Naive B cell (primary cell): ENCODE measurements around the gene PLPPR1. TPM values are rescaled to one million over a fixed set of nuclear protein-coding genes. Genes with fewer than 3 reads are reported as not detected.

Experiments used
- ATAC-seq, 2 donors: fragments of 150-1000 bp; cut with Tn5 transposase; 2 replicates each; pipeline ENCODE4 v1.10.0; 2021; ENCODE audit warnings: low read depth in 2 of 2, mild to moderate bottlenecking in 2 of 2, moderate library complexity in 2 of 2
- DNase-seq: peaks from one replicate; pipeline ENCODE4 v3.0.0; 2022
- H3K27ac Mint-ChIP-seq, 6 donors: one replicate each; pipeline ENCODE4 v1.8.0; 2020 to 2022; ENCODE audit warnings: mild to moderate bottlenecking in 6 of 6, mixed read lengths in 6 of 6, moderate library complexity in 5 of 6, inconsistent platforms in 2 of 6
- H3K27me3 Mint-ChIP-seq, 3 donors: one replicate each; pipeline ENCODE4 v1.8.0; 2021 to 2022; ENCODE audit warnings: mixed read lengths in 3 of 3, mild to moderate bottlenecking in 1 of 3
- H3K36me3 Mint-ChIP-seq, 2 donors: one replicate each; pipeline ENCODE4 v1.8.0; 2020 to 2022; ENCODE audit warnings: mixed read lengths in 2 of 2, inconsistent platforms in 1 of 2, mild to moderate bottlenecking in 1 of 2
- H3K4me1 Mint-ChIP-seq, 3 donors: one replicate each; pipeline ENCODE4 v1.8.0; 2020 to 2022; ENCODE audit warnings: mixed read lengths in 3 of 3, inconsistent platforms in 1 of 3, mild to moderate bottlenecking in 1 of 3, moderate library complexity in 1 of 3
- H3K4me3 Mint-ChIP-seq, 8 donors: one replicate each; pipeline ENCODE4 v1.8.0; 2020 to 2022; ENCODE audit warnings: mild to moderate bottlenecking in 8 of 8, mixed read lengths in 8 of 8, moderate library complexity in 8 of 8, inconsistent platforms in 2 of 8
- H3K9me3 Mint-ChIP-seq, 7 donors: one replicate each; pipeline ENCODE4 v1.8.0; 2020 to 2022; ENCODE audit warnings: mixed read lengths in 7 of 7, mild to moderate bottlenecking in 5 of 7, inconsistent platforms in 2 of 7, moderate library complexity in 1 of 7
- polyA plus RNA-seq, 6 donors: library from polyadenylated mRNA; unstranded; fragments of 300-500 nt; fragmentation: Illumina TruSeq; gene quantifications; one replicate each; pipeline ENCODE4 v1.2.3, GENCODE V29; 2021; ENCODE audit warnings: low read depth in 6 of 6

The PLPPR1 gene
- polyA plus RNA-seq, 6 donors from 2014 or later = not detected

GRCh38 chr9:101333926-101334702 lies 305.6 kb downstream of the PLPPR1 start:
- no peaks in the 10 kb centered on the region for H3K4me1 Mint-ChIP-seq
- ATAC-seq (no peak), DNase-seq (no peak)
- peak overlapping the region in 1 of 8 donors; percentile 61 for H3K4me3 Mint-ChIP-seq
- no peaks in the 10 kb centered on the region for H3K36me3 Mint-ChIP-seq
- H3K27me3 Mint-ChIP-seq = peaks cover 10 to 22% (median 22%) of the 10 kb centered on the region in 3 donors
- no peak overlapping the region for H3K27ac Mint-ChIP-seq
- H3K9me3 Mint-ChIP-seq = peaks cover 0 to 4% (median 0%) of the 10 kb centered on the region in 7 donors

DNA sequence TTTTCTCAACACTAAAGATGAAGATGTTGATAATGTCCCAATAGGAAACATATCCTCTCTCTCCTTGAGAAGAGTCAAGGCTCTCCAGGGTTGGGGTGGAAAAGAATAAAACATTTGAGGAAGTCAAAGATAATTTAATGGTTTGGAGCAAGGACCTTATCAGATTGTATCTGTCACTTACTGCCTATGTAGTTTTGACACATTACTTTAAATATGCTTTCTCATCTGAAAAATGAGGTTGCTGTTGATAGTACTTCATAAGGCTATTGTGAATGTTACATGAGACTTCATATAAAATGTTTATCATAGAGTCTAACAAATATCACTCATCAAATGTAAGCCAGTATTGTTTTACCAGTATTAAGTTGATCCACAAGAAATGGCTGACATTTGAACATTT lies 307.6 kb downstream of the PLPPR1 start:
- DNase-seq = no peak
- Mint-ChIP-seq H3K4me1 (no peaks in the 10 kb centered on the region), H3K9me3 (peaks cover 0 to 4% (median 0%) of the 10 kb centered on the region in 7 donors), H3K4me3 (no peak overlapping the region), H3K27ac (no peak overlapping the region), H3K27me3 (peaks cover 17 to 29% (median 28%) of the 10 kb centered on the region in 3 donors), H3K36me3 (no peaks in the 10 kb centered on the region)
- no peak for ATAC-seq

- Mint-ChIP-seq H3K4me3 (no peak overlapping the region), H3K27me3 (peaks cover 19 to 36% (median 32%) of the 10 kb centered on the region in 3 donors), H3K9me3 (peaks cover 0 to 4% (median 0%) of the 10 kb centered on the region in 7 donors), H3K4me1 (no peaks in the 10 kb centered on the region), H3K36me3 (no peaks in the 10 kb centered on the region), H3K27ac (no peak overlapping the region)
- no peak for DNase-seq
- ATAC-seq = no peak
Measured at GRCh38 chr9:101337237-101337636, 308.7 kb downstream of the PLPPR1 start.

GRCh38 chr9:101341958-101342357 lies 313.4 kb downstream of the PLPPR1 start:
- H3K9me3 Mint-ChIP-seq = peaks cover 0 to 4% (median 0%) of the 10 kb centered on the region in 7 donors
- ATAC-seq (no peak), DNase-seq (no peak)
- H3K4me3 Mint-ChIP-seq = no peak overlapping the region
- H3K4me1 Mint-ChIP-seq = no peaks in the 10 kb centered on the region
- no peaks in the 10 kb centered on the region for H3K36me3 Mint-ChIP-seq
- peaks cover 15 to 47% (median 27%) of the 10 kb centered on the region in 3 donors for H3K27me3 Mint-ChIP-seq
- peak overlapping the region in 1 of 6 donors; percentile 9 for H3K27ac Mint-ChIP-seq

DNA sequence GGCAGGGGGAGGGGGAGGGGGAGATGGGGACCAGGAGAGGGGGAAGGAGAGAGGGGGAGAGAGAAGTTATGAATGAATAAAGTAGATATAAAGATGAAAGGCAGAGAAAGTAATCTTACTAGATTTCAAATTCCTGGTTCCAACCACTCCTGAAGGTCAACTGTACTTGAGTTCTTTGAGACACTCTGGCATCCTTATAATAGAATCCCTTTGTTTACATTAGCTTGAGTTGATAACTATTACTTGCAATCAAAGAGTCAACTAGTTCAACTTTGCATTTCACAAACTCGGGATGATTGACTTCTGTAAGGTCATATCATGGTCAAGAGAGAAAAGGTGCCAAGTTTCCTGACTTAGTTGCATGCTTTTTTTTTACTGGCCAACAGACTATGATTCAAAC lies 314.1 kb downstream of the PLPPR1 start:
- H3K27me3 Mint-ChIP-seq = peaks cover 18 to 47% (median 26%) of the 10 kb centered on the region in 3 donors
- peaks cover 0 to 4% (median 0%) of the 10 kb centered on the region in 7 donors for H3K9me3 Mint-ChIP-seq
- ATAC-seq = no peak
- no peak for DNase-seq
- no peaks in the 10 kb centered on the region for H3K4me1 Mint-ChIP-seq
- no peaks in the 10 kb centered on the region for H3K36me3 Mint-ChIP-seq
- H3K27ac Mint-ChIP-seq = no peak overlapping the region
- H3K4me3 Mint-ChIP-seq = no peak overlapping the region

- Mint-ChIP-seq H3K27me3 (peaks cover 15 to 17% (median 16%) of the 10 kb centered on the region in 3 donors), H3K4me3 (no peak overlapping the region), H3K27ac (no peak overlapping the region), H3K9me3 (peaks cover 0 to 9% (median 5%) of the 10 kb centered on the region in 7 donors), H3K4me1 (no peaks in the 10 kb centered on the region), H3K36me3 (no peaks in the 10 kb centered on the region)
- DNase-seq (no peak), ATAC-seq (no peak)
Measured at GRCh38 chr9:101350285-101350684, 321.8 kb downstream of the PLPPR1 start.

GRCh38 chr9:101352892-101353463 lies 324.5 kb downstream of the PLPPR1 start:
- H3K4me3 Mint-ChIP-seq = no peak overlapping the region
- peaks cover 0 to 10% (median 7%) of the 10 kb centered on the region in 7 donors for H3K9me3 Mint-ChIP-seq
- peaks cover 7 to 17% (median 12%) of the 10 kb centered on the region in 3 donors for H3K27me3 Mint-ChIP-seq
- peak overlapping the region in 1 of 6 donors; percentile 35 for H3K27ac Mint-ChIP-seq
- DNase-seq = no peak
- ATAC-seq = no peak
- no peaks in the 10 kb centered on the region for H3K4me1 Mint-ChIP-seq
- no peaks in the 10 kb centered on the region for H3K36me3 Mint-ChIP-seq

DNA sequence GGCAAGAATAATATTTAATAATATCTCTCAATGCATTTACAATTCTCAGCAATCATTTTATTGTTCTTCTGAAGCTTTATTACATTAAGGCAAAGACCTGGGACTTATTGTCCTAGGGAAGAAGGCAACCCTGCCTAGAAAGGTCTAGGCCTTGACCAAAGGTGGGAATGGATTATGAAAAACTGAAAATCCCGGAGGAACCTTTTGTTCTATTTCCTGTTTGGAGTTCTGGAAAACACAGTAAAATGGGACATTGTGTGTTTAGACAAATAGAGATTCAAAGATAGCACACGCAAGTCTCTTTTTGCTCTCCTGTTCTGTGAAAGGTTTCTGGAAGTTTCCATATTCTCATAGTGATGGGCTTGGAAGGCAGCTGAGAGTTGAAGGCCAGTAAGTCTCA lies 325.2 kb downstream of the PLPPR1 start:
- no peak for ATAC-seq
- Mint-ChIP-seq H3K27me3 (peaks cover 7 to 17% (median 11%) of the 10 kb centered on the region in 3 donors), H3K36me3 (no peaks in the 10 kb centered on the region), H3K4me3 (no peak overlapping the region), H3K4me1 (no peaks in the 10 kb centered on the region), H3K9me3 (peaks cover 0 to 10% (median 7%) of the 10 kb centered on the region in 7 donors), H3K27ac (no peak overlapping the region)
- DNase-seq = no peak

DNA sequence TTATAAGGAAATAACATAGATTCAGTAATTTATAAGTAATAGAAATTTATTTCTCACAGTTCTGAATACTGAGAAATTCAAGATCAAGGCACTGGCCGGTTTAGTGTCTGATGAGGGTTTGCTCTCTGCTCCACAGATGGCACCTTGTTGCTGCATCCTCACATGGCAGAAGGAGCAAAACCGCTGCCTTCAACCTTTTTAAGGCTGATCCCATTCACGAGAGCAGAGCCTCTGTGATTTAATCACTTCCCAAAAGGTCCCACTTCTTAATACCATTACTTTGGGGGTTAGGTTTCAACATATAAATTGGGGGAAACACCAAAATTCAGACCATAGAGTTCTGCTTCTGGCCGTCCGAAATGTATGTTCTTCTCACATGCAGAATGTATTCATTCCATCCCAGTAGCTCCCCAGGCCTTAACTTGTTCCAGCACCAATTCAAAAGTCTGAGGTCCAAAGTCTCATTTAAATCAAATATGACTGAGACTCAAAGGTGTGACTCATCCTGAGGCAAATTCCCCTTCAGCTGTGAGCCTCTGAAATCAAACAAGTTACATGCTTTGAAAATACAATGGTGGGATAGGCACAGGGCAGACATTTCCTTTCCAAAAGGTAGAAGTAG lies 325.7 kb downstream of the PLPPR1 start:
- DNase-seq (no peak), ATAC-seq (no peak)
- Mint-ChIP-seq H3K36me3 (no peaks in the 10 kb centered on the region), H3K4me3 (no peak overlapping the region), H3K4me1 (no peaks in the 10 kb centered on the region), H3K9me3 (peaks cover 0 to 7% (median 2%) of the 10 kb centered on the region in 7 donors), H3K27ac (no peak overlapping the region), H3K27me3 (peaks cover 5 to 17% (median 7%) of the 10 kb centered on the region in 3 donors)

- no peak for DNase-seq
- Mint-ChIP-seq H3K9me3 (peaks cover 0 to 6% (median 0%) of the 10 kb centered on the region in 7 donors), H3K27me3 (peaks cover 4 to 17% (median 7%) of the 10 kb centered on the region in 3 donors), H3K4me3 (no peak overlapping the region), H3K27ac (no peak overlapping the region), H3K36me3 (no peaks in the 10 kb centered on the region), H3K4me1 (no peaks in the 10 kb centered on the region)
- no peak for ATAC-seq
Measured at GRCh38 chr9:101354765-101355708, 326.5 kb downstream of the PLPPR1 start.

DNA sequence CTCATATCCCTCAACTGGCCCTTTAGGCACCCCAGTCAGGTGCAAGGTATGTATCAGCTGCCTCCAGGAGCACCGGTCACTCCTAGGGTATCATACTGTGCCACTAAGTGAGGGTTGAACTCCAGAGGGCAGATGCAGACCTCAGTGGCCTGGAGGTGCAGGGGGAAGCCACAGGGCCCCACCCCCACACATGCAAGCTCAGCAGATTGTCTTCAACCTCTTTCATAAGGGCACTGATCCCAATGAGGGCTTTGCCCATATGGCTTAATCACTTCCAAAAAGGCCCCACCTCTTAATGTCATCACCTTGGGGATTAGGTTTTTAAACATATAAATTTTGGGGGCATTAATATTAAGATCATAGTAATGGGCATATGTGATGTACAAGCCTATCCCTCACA lies 328.1 kb downstream of the PLPPR1 start:
- Mint-ChIP-seq H3K27me3 (peaks cover 0 to 17% (median 4%) of the 10 kb centered on the region in 3 donors), H3K9me3 (peaks cover 0 to 4% (median 0%) of the 10 kb centered on the region in 7 donors), H3K36me3 (no peaks in the 10 kb centered on the region), H3K4me3 (no peak overlapping the region), H3K4me1 (no peaks in the 10 kb centered on the region), H3K27ac (no peak overlapping the region)
- DNase-seq (no peak), ATAC-seq (no peak)

GRCh38 chr9:101359679-101360078 lies 331.2 kb downstream of the PLPPR1 start:
- no peaks in the 10 kb centered on the region for H3K36me3 Mint-ChIP-seq
- no peaks in the 10 kb centered on the region for H3K4me1 Mint-ChIP-seq
- H3K9me3 Mint-ChIP-seq = peaks cover 0 to 4% (median 0%) of the 10 kb centered on the region in 7 donors
- no peak overlapping the region for H3K27ac Mint-ChIP-seq
- DNase-seq (no peak), ATAC-seq (no peak)
- H3K27me3 Mint-ChIP-seq = peaks cover 7 to 28% (median 16%) of the 10 kb centered on the region in 3 donors
- no peak overlapping the region for H3K4me3 Mint-ChIP-seq

- no peak for DNase-seq
- Mint-ChIP-seq H3K27ac (no peak overlapping the region), H3K9me3 (peaks cover 0 to 4% (median 0%) of the 10 kb centered on the region in 7 donors), H3K4me3 (no peak overlapping the region), H3K27me3 (peaks cover 7 to 28% (median 16%) of the 10 kb centered on the region in 3 donors), H3K36me3 (no peaks in the 10 kb centered on the region), H3K4me1 (no peaks in the 10 kb centered on the region)
- no peak for ATAC-seq
Measured at GRCh38 chr9:101360647-101361046, 332.1 kb downstream of the PLPPR1 start.
